ENCODE measurements around the gene GAGE10.

GAGE10 gene, protein sequence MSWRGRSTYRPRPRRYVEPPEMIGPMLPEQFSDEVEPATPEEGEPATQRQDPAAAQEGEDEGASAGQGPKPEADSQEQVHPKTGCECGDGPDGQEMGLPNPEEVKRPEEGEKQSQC

DNA sequence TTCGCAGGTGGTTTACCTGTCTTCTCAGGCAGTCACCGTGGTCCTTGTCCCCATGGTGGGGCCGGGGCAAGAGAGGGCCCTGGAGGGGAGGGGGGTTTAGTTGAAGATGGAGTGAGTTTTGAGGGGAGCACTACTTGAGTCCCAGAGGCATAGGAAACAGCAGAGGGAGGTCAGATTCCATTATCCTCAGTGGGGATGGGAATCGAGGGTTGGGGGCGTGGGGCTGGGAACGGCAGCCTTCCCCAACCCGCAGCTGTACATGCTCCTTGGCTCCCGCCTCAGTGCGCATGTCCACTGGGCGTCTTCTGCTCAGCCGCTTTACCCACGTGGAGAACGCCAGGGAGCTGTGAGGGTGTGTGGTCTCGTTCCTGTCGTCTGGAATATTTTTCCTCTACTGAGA, at the start of gene GAGE10:
Gene GAGE10, plus strand, starts transcription at position 301 of the 400 bp plus-strand sequence. CDS start 1,214 bp downstream, outside the sequence.
- TF ChIP-seq, protein P1, sequence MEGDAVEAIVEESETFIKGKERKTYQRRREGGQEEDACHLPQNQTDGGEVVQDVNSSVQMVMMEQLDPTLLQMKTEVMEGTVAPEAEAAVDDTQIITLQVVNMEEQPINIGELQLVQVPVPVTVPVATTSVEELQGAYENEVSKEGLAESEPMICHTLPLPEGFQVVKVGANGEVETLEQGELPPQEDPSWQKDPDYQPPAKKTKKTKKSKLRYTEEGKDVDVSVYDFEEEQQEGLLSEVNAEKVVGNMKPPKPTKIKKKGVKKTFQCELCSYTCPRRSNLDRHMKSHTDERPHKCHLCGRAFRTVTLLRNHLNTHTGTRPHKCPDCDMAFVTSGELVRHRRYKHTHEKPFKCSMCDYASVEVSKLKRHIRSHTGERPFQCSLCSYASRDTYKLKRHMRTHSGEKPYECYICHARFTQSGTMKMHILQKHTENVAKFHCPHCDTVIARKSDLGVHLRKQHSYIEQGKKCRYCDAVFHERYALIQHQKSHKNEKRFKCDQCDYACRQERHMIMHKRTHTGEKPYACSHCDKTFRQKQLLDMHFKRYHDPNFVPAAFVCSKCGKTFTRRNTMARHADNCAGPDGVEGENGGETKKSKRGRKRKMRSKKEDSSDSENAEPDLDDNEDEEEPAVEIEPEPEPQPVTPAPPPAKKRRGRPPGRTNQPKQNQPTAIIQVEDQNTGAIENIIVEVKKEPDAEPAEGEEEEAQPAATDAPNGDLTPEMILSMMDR (IDR thresholded peaks at IDR 0.05; ENCODE audit: low read length, missing control alignments) = no peak
- DNase-seq (ENCODE audit: low read depth) = no peak
- no peak within 1 kb of the TSS for H3K4me3 ChIP-seq (replicated peaks; ENCODE audit: low read depth, low read length)

DNA sequence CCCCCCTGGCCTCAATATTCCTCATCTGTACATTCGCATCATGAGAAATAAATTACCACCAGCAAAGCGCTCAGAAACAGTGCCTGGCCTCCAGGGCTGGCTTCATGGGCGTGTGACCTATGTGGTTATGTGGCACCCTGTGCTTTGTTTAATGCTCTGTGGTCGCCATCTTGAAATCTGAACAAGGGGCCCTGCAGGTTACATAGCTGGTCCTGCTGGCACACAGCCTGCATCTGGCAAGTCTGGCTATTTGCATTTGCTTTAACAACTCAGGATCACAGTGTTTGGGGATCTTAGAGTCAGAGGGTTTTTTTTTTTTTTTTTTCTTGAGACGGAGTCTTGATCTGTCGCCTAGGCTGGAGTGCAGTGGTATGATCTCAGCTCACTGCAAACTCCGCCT, 48.8 kb upstream of the GAGE10 start:
- no peak overlapping the region for H3K4me3 ChIP-seq (replicated peaks; ENCODE audit: low read depth, low read length)
- TF ChIP-seq, protein P1 (IDR thresholded peaks at IDR 0.05; ENCODE audit: low read length, missing control alignments) = no peak
- DNase-seq (ENCODE audit: low read depth) = no peak

DNA sequence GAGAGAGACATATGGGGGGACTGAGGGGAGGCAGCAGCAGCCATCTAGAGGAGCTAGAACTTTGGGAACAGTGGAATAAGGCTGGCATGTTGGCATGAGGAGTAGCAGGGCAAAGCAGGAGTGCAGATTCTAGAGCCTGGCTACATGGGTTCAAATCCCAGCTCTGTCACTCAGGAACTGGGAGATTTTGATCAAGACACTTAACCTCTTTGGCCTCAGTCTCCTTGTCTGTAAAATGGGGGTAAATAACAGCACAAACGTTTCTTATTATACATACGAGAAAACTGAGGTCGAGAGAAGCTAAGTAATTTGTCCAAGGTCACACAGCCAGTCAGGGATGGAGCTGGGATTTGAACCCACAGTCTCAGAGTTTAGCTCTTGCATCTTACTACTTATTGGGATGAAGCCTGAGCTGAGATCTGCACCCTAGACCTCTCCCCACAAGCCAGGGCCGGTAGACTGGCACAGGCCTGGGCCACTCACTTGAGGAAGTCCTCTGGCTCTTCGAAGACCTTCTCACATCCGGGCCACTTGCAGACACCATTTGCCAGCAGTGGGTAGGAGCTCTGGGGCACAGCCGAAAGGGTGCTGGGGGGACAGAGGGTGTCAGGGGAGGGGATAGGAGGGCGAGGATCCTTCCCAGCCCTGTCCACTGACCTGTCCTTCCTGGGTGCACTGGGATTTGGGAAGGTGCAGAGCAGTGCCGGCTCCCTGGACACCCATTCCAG, 47.0 kb upstream of the GAGE10 start:
- DNase-seq (ENCODE audit: low read depth) = no peak
- no peak overlapping the region for H3K4me3 ChIP-seq (replicated peaks; ENCODE audit: low read depth, low read length)
- TF ChIP-seq, protein P1 (IDR thresholded peaks at IDR 0.05; ENCODE audit: low read length, missing control alignments) = no peak

DNA sequence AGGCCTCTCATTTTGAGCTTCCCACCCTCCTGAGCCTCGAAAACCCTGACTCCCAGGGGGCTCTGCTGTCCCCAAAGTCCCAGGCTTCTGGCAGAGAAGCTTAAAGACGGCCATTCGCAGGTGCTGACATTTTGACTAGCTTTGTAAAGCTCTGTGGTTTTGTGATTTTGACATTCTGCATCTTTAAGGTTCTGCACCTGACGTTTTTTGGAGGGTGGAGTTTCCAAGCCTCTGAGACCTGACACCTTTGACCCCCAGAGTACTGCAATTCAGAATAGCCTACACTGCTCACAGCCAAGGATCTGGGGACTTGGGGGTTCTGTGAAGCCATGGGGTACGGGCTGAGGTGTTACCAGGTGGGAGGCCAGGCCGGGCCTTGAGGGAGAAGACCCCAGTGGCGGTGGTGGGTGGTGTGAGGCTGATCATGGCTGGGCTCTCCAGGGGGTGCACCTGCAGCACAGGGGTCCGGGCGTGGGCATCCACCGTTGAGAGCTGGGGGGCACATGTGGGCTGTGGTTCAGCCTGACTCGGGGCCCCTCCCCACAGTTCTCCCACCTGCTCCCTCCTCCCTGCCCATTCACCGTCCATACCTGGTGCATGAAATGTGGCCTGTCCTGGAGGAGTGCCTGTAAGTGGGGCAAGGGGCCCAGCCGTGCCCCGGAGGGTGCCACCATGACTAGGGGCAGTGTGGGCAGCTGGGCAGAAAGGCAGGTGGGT, 46.2 kb upstream of the GAGE10 start:
- H3K4me3 ChIP-seq (replicated peaks; ENCODE audit: low read depth, low read length) = no peak overlapping the region

DNA sequence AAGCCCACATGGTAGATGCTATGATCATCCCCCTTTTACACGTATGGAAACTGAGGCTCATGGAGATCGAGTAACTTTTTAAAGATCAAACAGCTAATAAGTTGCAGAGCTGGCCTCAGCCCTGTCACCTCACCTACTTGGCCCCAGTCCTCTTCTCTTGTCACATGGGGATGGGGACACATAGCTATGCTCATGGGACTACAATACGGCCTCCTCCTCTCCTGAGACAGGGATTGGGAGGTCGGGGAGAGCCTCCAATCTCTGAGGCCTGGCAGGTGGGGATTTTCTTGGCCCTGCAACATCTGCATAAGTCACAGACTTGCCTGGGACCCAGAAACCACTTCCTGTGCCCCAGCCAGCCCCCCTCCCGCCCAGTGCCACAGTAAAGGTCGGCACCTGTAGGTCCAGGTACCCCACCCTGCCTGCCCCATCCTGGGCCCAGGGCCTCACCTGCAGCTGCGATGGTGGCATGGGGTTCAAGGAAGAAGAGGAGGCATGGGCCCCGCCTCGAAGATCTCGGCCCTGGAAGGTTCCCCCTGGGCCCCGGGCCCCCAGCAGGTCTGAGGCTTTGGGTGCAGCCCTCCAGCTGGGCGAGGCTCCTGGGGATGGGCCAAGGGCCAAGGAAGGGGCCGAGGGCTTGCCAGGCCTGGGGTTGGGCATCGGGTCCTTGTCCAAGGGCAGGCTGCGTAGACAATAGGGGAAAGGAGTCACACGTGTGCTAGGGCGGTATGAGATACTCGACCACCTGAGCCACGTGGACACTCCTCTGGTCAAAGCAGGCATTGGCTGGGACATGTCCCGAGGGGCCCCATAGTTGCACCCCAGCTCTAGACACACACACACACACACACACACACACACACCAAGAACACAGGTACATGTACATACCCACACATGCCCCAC, 45.3 kb upstream of the GAGE10 start:
- TF ChIP-seq, protein P1 (IDR thresholded peaks at IDR 0.05; ENCODE audit: low read length, missing control alignments) = no peak
- DNase-seq (ENCODE audit: low read depth) = no peak
- H3K4me3 ChIP-seq (replicated peaks; ENCODE audit: low read depth, low read length) = no peak overlapping the region

More for the DNA sequence above, 46.2 kb upstream of the GAGE10 start:
- TF ChIP-seq, protein P1 (IDR thresholded peaks at IDR 0.05; ENCODE audit: low read length, missing control alignments) = no peak
- no peak for DNase-seq (ENCODE audit: low read depth)

DNA sequence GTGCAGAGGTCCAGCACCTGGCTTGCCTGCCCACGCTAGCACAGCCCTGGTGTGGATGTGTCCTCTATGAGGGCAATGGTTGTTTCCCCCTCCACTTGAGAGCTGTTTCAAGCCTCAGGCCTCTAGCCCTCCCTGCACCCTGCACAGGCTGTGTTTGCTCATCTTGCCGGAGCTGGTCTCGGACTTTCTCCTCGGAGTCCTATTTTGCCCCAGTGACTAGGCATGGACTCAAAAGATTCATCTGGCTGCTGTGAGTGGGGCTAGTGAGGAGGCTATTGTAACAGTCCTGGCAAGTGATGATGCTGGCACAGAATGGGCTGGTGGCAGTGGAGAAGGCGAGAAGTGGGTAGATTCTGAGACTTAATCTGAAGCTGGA, 44.7 kb upstream of the GAGE10 start:
- DNase-seq (ENCODE audit: low read depth) = no peak
- TF ChIP-seq, protein P1 (IDR thresholded peaks at IDR 0.05; ENCODE audit: low read length, missing control alignments) = no peak
- H3K4me3 ChIP-seq (replicated peaks; ENCODE audit: low read depth, low read length) = no peak overlapping the region

Data from fibroblast of pulmonary artery (primary cell).